Esophagus muscularis mucosa (tissue), 4 donors: ENCODE data around the gene GBF1. TPM values are rescaled to one million over a fixed set of nuclear protein-coding genes. Genes with fewer than 3 reads are reported as not detected.

ENCODE experiments used
- DNase-seq: peaks from one replicate; pipeline ENCODE4 v3.0.0-alpha.2; 2017; ENCODE audit errors: extremely low spot score
- H3K27ac ChIP-seq, 4 donors: fragments of 200-600 bp; sonication (generic); replicated peaks in 1 of 4; 1 replicate in 3 of 4; 2 replicates in 1 of 4; pipeline ENCODE4 v1.5.1; 2016 to 2019; ENCODE audit warnings: mild to moderate bottlenecking in 1 of 4
- H3K27me3 ChIP-seq, 4 donors: fragments of 200-600 bp; sonication (generic); one replicate each; pipeline versions ENCODE4 v1.5.1 to v1.6.0; 2016 to 2019
- H3K36me3 ChIP-seq, 4 donors: fragments of 200-600 bp; sonication (generic); one replicate each; pipeline ENCODE4 v1.5.1; 2016 to 2019
- H3K4me1 ChIP-seq, 4 donors: fragments of 200-600 bp; sonication (generic); one replicate each; pipeline ENCODE4 v1.5.1; 2016 to 2019
- H3K4me3 ChIP-seq, 4 donors: fragments of 200-600 bp; sonication (generic); 1 replicate in 2 of 4; 2 replicates in 2 of 4; pipeline ENCODE4 v1.5.1; 2016 to 2019; ENCODE audit warnings: mild to moderate bottlenecking in 4 of 4, moderate library complexity in 1 of 4
- H3K9me3 ChIP-seq, 4 donors: fragments of 200-600 bp; sonication (generic); 1 replicate in 3 of 4; 2 replicates in 1 of 4; pipeline ENCODE4 v1.5.1; 2016 to 2019
- EP300 ChIP-seq: sonication (generic); formaldehyde crosslinking; IDR thresholded peaks from one replicate; pipeline ENCODE4 v1.6.1; 2017; ENCODE audit warnings: antibody characterized with exemption
- POLR2A ChIP-seq: fragments of 450-650 bp; IDR thresholded peaks from one replicate; pipeline ENCODE4 v1.6.1; 2017; ENCODE audit warnings: antibody characterized with exemption, moderate library complexity, mild to moderate bottlenecking, low read depth
- POLR2AphosphoS5 ChIP-seq, 2 donors: sonication (generic); formaldehyde crosslinking; IDR thresholded peaks; one replicate each; pipeline ENCODE4 v1.6.1; 2017; ENCODE audit warnings: antibody characterized with exemption in 2 of 2
- WGBS: methylation state at CpG from one replicate; pipeline ENCODE4 v1.1.5; 2018; 5-methylcytosine and 5-hydroxymethylcytosine counted together
- intact Hi-C: fragments of 100-400 bp; cut with DNase I; formaldehyde crosslinking; loops from one replicate; pipeline ENCODE4 v1.15.1; 2023
- total RNA-seq, 4 donors: library from RNA; depleted of rRNA; stranded (reverse); fragments of >200 nt; gene quantifications; one replicate each; pipeline versions ENCODE4 v1.1.0 to v1.2.1, GENCODE V29; 2016
- TF ChIP-seq, protein P1 (sequence below), 3 experiments: fragments of 200-600 bp in 2 of 3; fragments of 450-650 bp in 1 of 3; sonication (generic) in 2 of 3; IDR thresholded peaks; one replicate each; pipeline ENCODE4 v1.5.1; 2017 to 2019; ENCODE audit warnings: antibody characterized with exemption in 3 of 3, mild to moderate bottlenecking in 2 of 3, moderate library complexity in 1 of 3

Gene GBF1
- total RNA-seq, 4 donors from 2014 or later = 33.1 to 52.4 (median 40.0) TPM

DNA sequence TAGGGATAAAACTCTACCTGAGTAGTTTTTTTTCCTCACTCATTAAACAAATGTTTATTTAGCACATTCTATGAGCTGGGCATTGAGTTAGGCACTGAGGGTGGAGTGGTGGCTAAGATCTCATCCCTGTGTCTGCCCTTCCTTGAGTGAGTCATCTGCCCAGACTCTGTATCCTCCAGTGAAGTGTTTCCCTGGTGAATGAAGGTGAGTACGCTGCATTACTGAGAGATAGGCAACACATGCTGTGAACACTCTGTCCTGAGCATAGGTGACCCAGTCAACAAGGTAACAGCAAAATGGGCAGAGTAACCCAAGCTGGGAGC, 9.8 kb upstream of the GBF1 start:
- Histone ChIP-seq H3K36me3 (no peaks in the 10 kb centered on the region), H3K27me3 (peaks cover 5 to 66% (median 22%) of the 10 kb centered on the region in 4 donors), H3K4me3 (no peak overlapping the region), H3K27ac (no peak overlapping the region), H3K9me3 (no peaks in the 10 kb centered on the region), H3K4me1 (peaks cover 16 to 21% (median 18%) of the 10 kb centered on the region in 4 donors)
- TF ChIP-seq, protein P1, sequence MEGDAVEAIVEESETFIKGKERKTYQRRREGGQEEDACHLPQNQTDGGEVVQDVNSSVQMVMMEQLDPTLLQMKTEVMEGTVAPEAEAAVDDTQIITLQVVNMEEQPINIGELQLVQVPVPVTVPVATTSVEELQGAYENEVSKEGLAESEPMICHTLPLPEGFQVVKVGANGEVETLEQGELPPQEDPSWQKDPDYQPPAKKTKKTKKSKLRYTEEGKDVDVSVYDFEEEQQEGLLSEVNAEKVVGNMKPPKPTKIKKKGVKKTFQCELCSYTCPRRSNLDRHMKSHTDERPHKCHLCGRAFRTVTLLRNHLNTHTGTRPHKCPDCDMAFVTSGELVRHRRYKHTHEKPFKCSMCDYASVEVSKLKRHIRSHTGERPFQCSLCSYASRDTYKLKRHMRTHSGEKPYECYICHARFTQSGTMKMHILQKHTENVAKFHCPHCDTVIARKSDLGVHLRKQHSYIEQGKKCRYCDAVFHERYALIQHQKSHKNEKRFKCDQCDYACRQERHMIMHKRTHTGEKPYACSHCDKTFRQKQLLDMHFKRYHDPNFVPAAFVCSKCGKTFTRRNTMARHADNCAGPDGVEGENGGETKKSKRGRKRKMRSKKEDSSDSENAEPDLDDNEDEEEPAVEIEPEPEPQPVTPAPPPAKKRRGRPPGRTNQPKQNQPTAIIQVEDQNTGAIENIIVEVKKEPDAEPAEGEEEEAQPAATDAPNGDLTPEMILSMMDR (IDR thresholded peaks at IDR 0.05) = no peak
- TF ChIP-seq POLR2A (no peak), POLR2AphosphoS5 (IDR thresholded peaks at IDR 0.05) (no peak), EP300 (no peak)
- DNase-seq = no peak
- intact Hi-C loops = no loop called here
- 80% methylated on average over 1 of the region's 1 CpG for WGBS

- Histone ChIP-seq H3K36me3 (no peaks in the 10 kb centered on the region), H3K4me3 (no peak overlapping the region), H3K9me3 (no peaks in the 10 kb centered on the region), H3K4me1 (peaks cover 16 to 21% (median 18%) of the 10 kb centered on the region in 4 donors), H3K27ac (no peak overlapping the region), H3K27me3 (peaks cover under 1 to 65% (median 18%) of the 10 kb centered on the region in 4 donors)
- intact Hi-C loops = no loop called here
- DNase-seq = no peak
- 67% methylated on average over 8 of the region's 8 CpGs for WGBS
- TF ChIP-seq POLR2A (no peak), EP300 (no peak)
Observed at GRCh38 chr10:102236006-102236405, 9.3 kb upstream of the GBF1 start.

- TF ChIP-seq, protein P1 (IDR thresholded peaks at IDR 0.05) = no peak
- no peak for TF ChIP-seq POLR2A
- no peak for DNase-seq
- Histone ChIP-seq H3K4me1 (peaks cover 15 to 26% (median 25%) of the 10 kb centered on the region in 4 donors), H3K4me3 (no peak overlapping the region), H3K9me3 (no peaks in the 10 kb centered on the region), H3K27me3 (peaks cover 0 to 50% (median 6%) of the 10 kb centered on the region in 4 donors), H3K36me3 (no peaks in the 10 kb centered on the region), H3K27ac (no peak overlapping the region)
- WGBS = 61% methylated on average over 4 of the region's 4 CpGs
- intact Hi-C loops = no loop called here
Observed at GRCh38 chr10:102237711-102238252, 7.5 kb upstream of the GBF1 start.

DNA sequence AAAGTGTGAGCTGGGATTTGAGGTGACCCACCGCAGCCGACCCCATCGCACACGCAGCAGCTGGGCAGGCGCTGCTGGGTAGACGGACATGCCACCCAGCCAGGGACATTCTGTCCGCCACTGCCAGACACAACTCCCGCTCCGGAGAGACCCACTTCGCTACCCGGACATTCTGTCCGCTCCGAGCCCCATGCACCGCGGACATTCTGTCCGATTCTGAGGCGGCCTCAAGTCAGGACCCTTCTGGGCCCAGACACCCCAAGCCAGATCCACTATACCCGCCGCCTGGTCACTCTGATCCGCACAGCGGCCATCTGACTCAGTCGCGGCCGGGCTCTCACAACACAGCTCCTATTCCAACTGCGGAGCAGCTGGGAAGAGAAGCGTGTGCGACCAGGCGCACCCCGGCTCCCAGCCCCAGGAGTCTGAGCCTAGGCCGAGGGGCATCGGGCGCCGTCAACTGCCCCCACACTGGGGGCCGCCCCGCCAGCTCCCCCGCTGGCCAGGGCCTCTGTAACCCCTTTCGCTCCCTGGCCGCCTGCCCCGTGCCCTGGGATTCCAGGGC, 4.8 kb upstream of the GBF1 start:
- intact Hi-C loops = no loop called here
- DNase-seq = no peak
- no peaks in the 10 kb centered on the region for H3K36me3 ChIP-seq
- 48% methylated on average over 14 of the region's 39 CpGs for WGBS
- H3K4me3 ChIP-seq = peak overlapping the region; percentile 63 to 68 (median 65)
- no peak overlapping the region for H3K27ac ChIP-seq
- H3K4me1 ChIP-seq = peaks cover 20 to 41% (median 32%) of the 10 kb centered on the region in 4 donors
- no peaks in the 10 kb centered on the region for H3K9me3 ChIP-seq
- H3K27me3 ChIP-seq = peaks cover 0 to 23% (median 2%) of the 10 kb centered on the region in 4 donors
- TF ChIP-seq POLR2A (no peak), EP300 (no peak), POLR2AphosphoS5 (IDR thresholded peaks at IDR 0.05) (no peak)
- TF ChIP-seq, protein P1 (IDR thresholded peaks at IDR 0.05) = no peak

DNA sequence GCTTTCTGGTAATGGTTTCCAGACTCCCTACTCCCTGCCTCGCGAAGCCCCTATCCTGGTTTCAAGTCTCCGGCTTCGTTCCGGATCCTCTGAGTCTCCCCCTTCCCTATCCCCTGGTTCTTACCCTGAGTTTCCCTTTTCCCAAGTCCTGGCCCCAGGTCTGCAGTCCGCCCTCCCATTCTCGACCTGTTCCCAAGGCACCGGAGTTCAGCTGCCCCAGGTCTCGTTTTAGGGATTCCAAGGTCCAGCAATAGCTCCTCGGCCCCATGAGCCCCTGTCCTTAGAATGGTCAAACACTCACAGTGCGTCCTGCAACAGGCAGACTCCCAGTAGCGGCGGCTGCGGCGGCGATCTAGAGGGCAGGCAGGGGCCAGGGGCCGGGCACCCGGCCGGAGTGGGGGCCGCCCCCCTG, 4.3 kb upstream of the GBF1 start:
- DNase-seq = no peak

More for the DNA sequence above, 4.3 kb upstream of the GBF1 start:
- H3K4me1 ChIP-seq = peaks cover 20 to 44% (median 33%) of the 10 kb centered on the region in 4 donors
- WGBS = 2% methylated on average over 9 of the region's 20 CpGs
- TF ChIP-seq, protein P1 (IDR thresholded peaks at IDR 0.05) = no peak
- TF ChIP-seq POLR2A = no peak
- peak overlapping the region; percentile 63 to 68 (median 65) for H3K4me3 ChIP-seq
- no peaks in the 10 kb centered on the region for H3K36me3 ChIP-seq
- H3K9me3 ChIP-seq = no peaks in the 10 kb centered on the region
- intact Hi-C loops = no loop called here
- H3K27me3 ChIP-seq = peaks cover 0 to 18% (median 0%) of the 10 kb centered on the region in 4 donors
- peak overlapping the region in 1 of 4 donors; percentile 12 for H3K27ac ChIP-seq
